Measurements from ENCODE around the gene GCFC2.
"Not testable (repeated sequence)": the region's sequence is repeated elsewhere in the genome, so short reads cannot be mapped to it uniquely, and the experiment has no call there.

The GCFC2 gene

DNA sequence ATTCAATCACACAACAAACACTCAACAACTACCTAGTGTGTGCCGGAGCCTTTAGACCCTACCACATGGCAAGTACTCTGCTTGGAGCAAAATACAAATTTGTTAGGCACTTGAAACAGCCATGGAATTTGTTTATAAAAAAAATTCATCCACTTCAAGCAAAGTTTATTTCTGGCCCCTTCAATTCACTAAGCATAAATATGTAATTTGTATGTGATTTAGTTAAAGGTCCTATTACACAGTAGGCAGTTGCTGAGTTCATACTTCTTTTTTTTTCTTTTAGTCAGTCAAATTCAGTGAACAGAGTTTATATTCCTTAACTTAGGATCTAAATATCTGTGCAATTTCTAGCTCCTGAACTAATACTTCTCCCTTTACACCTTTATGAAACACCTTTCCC lies 22.5 kb downstream of the GCFC2 start:
- Histone ChIP-seq H3K4me1 (ENCODE audit: control insufficient read depth in 2 of 2, insufficient read depth in 1 of 2, low read depth in 1 of 2, low read length in 2 of 2) (no peaks in the 10 kb centered on the region), H3K9ac (ENCODE audit: low read depth, low read length, poor library complexity) (no peak overlapping the region), H3K4me2 (ENCODE audit: insufficient read depth, low read length, poor library complexity, severe bottlenecking) (no peak overlapping the region), H3K79me1 (ENCODE audit: low read depth, low read length) (no peaks in the 10 kb centered on the region), H2BK120ac (ENCODE audit: low read depth, low read length) (no peak overlapping the region), H2BK15ac (ENCODE audit: low read length) (no peak overlapping the region), H3K23ac (ENCODE audit: low read depth, low read length, poor library complexity) (no peak overlapping the region), H2BK12ac (ENCODE audit: low read length) (no peak overlapping the region), H4K91ac (ENCODE audit: low read depth, low read length, poor library complexity) (no peak overlapping the region), H3K27ac (replicated peaks; ENCODE audit: low read length) (no peak overlapping the region), H3K18ac (ENCODE audit: low read length) (no peak overlapping the region), H2AK5ac (ENCODE audit: low read depth, low read length) (no peak overlapping the region), H3K4me3 (ENCODE audit: low read length in 2 of 2) (no peak overlapping the region), H3K9me3 (replicated peaks in 1 of 2; ENCODE audit: control insufficient read depth in 2 of 2, insufficient read depth in 1 of 2, low read depth in 1 of 2, low read length in 2 of 2) (no peaks in the 10 kb centered on the region), H4K8ac (ENCODE audit: low read depth, low read length) (no peak overlapping the region), H2AFZ (ENCODE audit: low read length) (no peak overlapping the region), H3K4ac (ENCODE audit: low read length) (no peak overlapping the region), H2BK5ac (ENCODE audit: low read length) (no peak overlapping the region), H3K14ac (ENCODE audit: low read length) (no peak overlapping the region), H3K36me3 (replicated peaks in 1 of 2; ENCODE audit: control insufficient read depth in 2 of 2, insufficient read depth in 2 of 2, low read length in 2 of 2) (peaks cover 0 to 2% of the 10 kb centered on the region in 2 donors), H3K27me3 (ENCODE audit: control insufficient read depth in 3 of 3, insufficient read depth in 3 of 3, low read depth in 1 of 3, low read length in 3 of 3) (no peaks in the 10 kb centered on the region)
- no CpG with 5 or more reads among the region's 1 CpG for WGBS, 2 donors (ENCODE audit: extremely low coverage in 2 of 2, insufficient read length in 2 of 2, insufficient replicate concordance in 1 of 2)
- no peak for DNase-seq (ENCODE audit: low spot score)

DNA sequence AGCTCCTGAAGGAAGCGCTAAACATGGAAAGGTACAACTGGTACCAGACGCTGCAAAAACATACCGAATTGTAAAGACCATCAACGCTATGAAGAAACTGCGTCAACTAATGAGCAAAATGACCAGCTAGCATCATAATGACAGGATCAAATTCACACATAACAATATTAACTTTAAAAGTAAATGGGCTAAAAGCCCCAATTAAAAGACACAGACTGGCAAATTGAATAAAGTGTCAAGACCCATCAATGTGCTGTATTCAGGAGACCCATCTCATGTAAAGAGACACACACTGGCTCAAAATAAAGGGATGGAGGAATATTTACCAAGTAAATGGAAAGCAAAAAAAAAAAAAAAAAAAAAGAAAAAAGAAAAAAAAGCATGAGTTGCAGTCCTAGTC lies 27.3 kb downstream of the GCFC2 start:
- H2AK5ac ChIP-seq (ENCODE audit: low read depth, low read length); H3K4me2 ChIP-seq (ENCODE audit: insufficient read depth, low read length, poor library complexity, severe bottlenecking); H2BK5ac ChIP-seq (ENCODE audit: low read length); H3K4me3 ChIP-seq (ENCODE audit: low read length in 2 of 2); H3K4me1 ChIP-seq (ENCODE audit: control insufficient read depth in 2 of 2, insufficient read depth in 1 of 2, low read depth in 1 of 2, low read length in 2 of 2); H2BK120ac ChIP-seq (ENCODE audit: low read depth, low read length); H3K36me3 ChIP-seq (replicated peaks in 1 of 2; ENCODE audit: control insufficient read depth in 2 of 2, insufficient read depth in 2 of 2, low read length in 2 of 2); H3K9me3 ChIP-seq (replicated peaks in 1 of 2; ENCODE audit: control insufficient read depth in 2 of 2, insufficient read depth in 1 of 2, low read depth in 1 of 2, low read length in 2 of 2); H3K4ac ChIP-seq (ENCODE audit: low read length); H4K8ac ChIP-seq (ENCODE audit: low read depth, low read length); H3K27me3 ChIP-seq (ENCODE audit: control insufficient read depth in 3 of 3, insufficient read depth in 3 of 3, low read depth in 1 of 3, low read length in 3 of 3); H4K91ac ChIP-seq (ENCODE audit: low read depth, low read length, poor library complexity); H3K18ac ChIP-seq (ENCODE audit: low read length); H3K9ac ChIP-seq (ENCODE audit: low read depth, low read length, poor library complexity); H3K79me1 ChIP-seq (ENCODE audit: low read depth, low read length); H3K23ac ChIP-seq (ENCODE audit: low read depth, low read length, poor library complexity); H2BK12ac ChIP-seq (ENCODE audit: low read length); H2AFZ ChIP-seq (ENCODE audit: low read length); H3K14ac ChIP-seq (ENCODE audit: low read length); H3K27ac ChIP-seq (replicated peaks; ENCODE audit: low read length); DNase-seq (ENCODE audit: low spot score); H2BK15ac ChIP-seq (ENCODE audit: low read length): not testable (repeated sequence)
- WGBS, 2 donors (ENCODE audit: extremely low coverage in 2 of 2, insufficient read length in 2 of 2, insufficient replicate concordance in 1 of 2) = no CpG with 5 or more reads among the region's 5 CpGs

- Histone ChIP-seq H3K36me3 (replicated peaks in 1 of 2; ENCODE audit: control insufficient read depth in 2 of 2, insufficient read depth in 2 of 2, low read length in 2 of 2) (peaks cover 7 to 9% of the 10 kb centered on the region in 2 donors), H2BK120ac (ENCODE audit: low read depth, low read length) (no peak overlapping the region), H2BK15ac (ENCODE audit: low read length) (no peak overlapping the region), H2BK12ac (ENCODE audit: low read length) (no peak overlapping the region), H3K4me1 (ENCODE audit: control insufficient read depth in 2 of 2, insufficient read depth in 1 of 2, low read depth in 1 of 2, low read length in 2 of 2) (no peaks in the 10 kb centered on the region), H2BK5ac (ENCODE audit: low read length) (no peak overlapping the region), H2AFZ (ENCODE audit: low read length) (no peak overlapping the region), H3K27me3 (ENCODE audit: control insufficient read depth in 3 of 3, insufficient read depth in 3 of 3, low read depth in 1 of 3, low read length in 3 of 3) (no peaks in the 10 kb centered on the region), H4K91ac (ENCODE audit: low read depth, low read length, poor library complexity) (no peak overlapping the region), H3K23ac (ENCODE audit: low read depth, low read length, poor library complexity) (no peak overlapping the region), H3K4me3 (ENCODE audit: low read length in 2 of 2) (no peak overlapping the region), H3K9me3 (replicated peaks in 1 of 2; ENCODE audit: control insufficient read depth in 2 of 2, insufficient read depth in 1 of 2, low read depth in 1 of 2, low read length in 2 of 2) (no peaks in the 10 kb centered on the region), H3K18ac (ENCODE audit: low read length) (no peak overlapping the region), H3K14ac (ENCODE audit: low read length) (no peak overlapping the region), H3K4ac (ENCODE audit: low read length) (no peak overlapping the region), H3K79me1 (ENCODE audit: low read depth, low read length) (no peaks in the 10 kb centered on the region), H3K4me2 (ENCODE audit: insufficient read depth, low read length, poor library complexity, severe bottlenecking) (no peak overlapping the region), H3K9ac (ENCODE audit: low read depth, low read length, poor library complexity) (no peak overlapping the region), H4K8ac (ENCODE audit: low read depth, low read length) (no peak overlapping the region), H2AK5ac (ENCODE audit: low read depth, low read length) (no peak overlapping the region), H3K27ac (replicated peaks; ENCODE audit: low read length) (no peak overlapping the region)
- WGBS, 2 donors (ENCODE audit: extremely low coverage in 2 of 2, insufficient read length in 2 of 2, insufficient replicate concordance in 1 of 2) = no CpG with 5 or more reads among the region's 1 CpG
- no peak for DNase-seq (ENCODE audit: low spot score)
Observed at GRCh38 chr2:75680402-75680801, 30.3 kb downstream of the GCFC2 start.

GRCh38 chr2:75679556-75679955 lies 31.2 kb downstream of the GCFC2 start:
- Histone ChIP-seq H3K14ac (ENCODE audit: low read length) (no peak overlapping the region), H3K27me3 (ENCODE audit: control insufficient read depth in 3 of 3, insufficient read depth in 3 of 3, low read depth in 1 of 3, low read length in 3 of 3) (no peaks in the 10 kb centered on the region), H3K9me3 (replicated peaks in 1 of 2; ENCODE audit: control insufficient read depth in 2 of 2, insufficient read depth in 1 of 2, low read depth in 1 of 2, low read length in 2 of 2) (no peaks in the 10 kb centered on the region), H2BK12ac (ENCODE audit: low read length) (no peak overlapping the region), H3K79me1 (ENCODE audit: low read depth, low read length) (no peaks in the 10 kb centered on the region), H3K18ac (ENCODE audit: low read length) (no peak overlapping the region), H3K23ac (ENCODE audit: low read depth, low read length, poor library complexity) (no peak overlapping the region), H2AFZ (ENCODE audit: low read length) (no peak overlapping the region), H2BK5ac (ENCODE audit: low read length) (no peak overlapping the region), H3K4me2 (ENCODE audit: insufficient read depth, low read length, poor library complexity, severe bottlenecking) (no peak overlapping the region), H4K91ac (ENCODE audit: low read depth, low read length, poor library complexity) (no peak overlapping the region), H3K4ac (ENCODE audit: low read length) (no peak overlapping the region), H4K8ac (ENCODE audit: low read depth, low read length) (no peak overlapping the region), H3K9ac (ENCODE audit: low read depth, low read length, poor library complexity) (no peak overlapping the region), H2BK120ac (ENCODE audit: low read depth, low read length) (no peak overlapping the region), H3K36me3 (replicated peaks in 1 of 2; ENCODE audit: control insufficient read depth in 2 of 2, insufficient read depth in 2 of 2, low read length in 2 of 2) (peaks cover 7 to 9% of the 10 kb centered on the region in 2 donors), H3K27ac (replicated peaks; ENCODE audit: low read length) (no peak overlapping the region), H3K4me3 (ENCODE audit: low read length in 2 of 2) (no peak overlapping the region), H2AK5ac (ENCODE audit: low read depth, low read length) (no peak overlapping the region), H3K4me1 (ENCODE audit: control insufficient read depth in 2 of 2, insufficient read depth in 1 of 2, low read depth in 1 of 2, low read length in 2 of 2) (no peaks in the 10 kb centered on the region), H2BK15ac (ENCODE audit: low read length) (no peak overlapping the region)
- no CpG with 5 or more reads among the region's 1 CpG for WGBS, 2 donors (ENCODE audit: extremely low coverage in 2 of 2, insufficient read length in 2 of 2, insufficient replicate concordance in 1 of 2)
- DNase-seq (ENCODE audit: low spot score) = no peak

All from neuronal stem cell (in vitro differentiated cells).